ENCODE measurements around the gene FAM151A.

The FAM151A gene

DNA sequence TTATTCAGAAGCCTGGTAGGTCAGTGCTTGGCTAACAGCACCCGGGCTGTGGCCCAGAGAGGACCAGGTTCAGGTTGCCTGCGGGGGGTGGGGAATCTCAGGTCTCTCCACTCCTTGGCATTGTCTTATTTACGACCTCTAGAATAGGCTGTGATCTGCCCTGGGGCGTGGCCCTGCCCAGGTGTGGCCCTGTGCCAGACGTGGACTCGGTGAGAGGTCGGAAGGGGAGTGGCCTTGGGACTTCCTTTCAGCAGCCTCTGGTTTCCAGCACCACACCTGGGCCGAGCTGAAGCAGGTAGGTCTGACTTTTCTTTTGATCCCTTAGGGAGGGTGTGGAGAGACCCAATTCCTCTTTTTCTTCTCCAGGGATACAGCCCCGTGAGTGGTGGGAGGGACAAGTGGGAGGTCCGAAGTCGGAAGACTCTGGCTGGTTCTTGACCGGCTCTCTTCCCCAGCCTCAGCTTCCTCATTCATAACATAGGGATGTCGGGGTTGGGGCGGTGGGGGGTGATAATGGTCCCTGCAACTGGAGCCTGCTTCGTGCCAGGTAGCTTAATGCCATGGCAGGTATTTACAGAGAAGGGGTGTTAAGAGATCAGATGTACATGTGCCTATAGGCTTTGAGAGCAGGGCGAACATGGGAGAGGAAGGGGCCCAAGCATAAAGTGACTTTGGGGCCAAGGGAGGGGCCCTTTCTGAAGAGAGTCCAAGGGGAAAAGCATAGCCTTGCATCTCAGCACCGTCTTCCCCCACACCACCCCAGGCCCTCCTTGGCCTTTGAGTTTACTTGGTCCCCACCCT, 58.8 kb downstream of the FAM151A start:
- TF ChIP-seq, protein P1, sequence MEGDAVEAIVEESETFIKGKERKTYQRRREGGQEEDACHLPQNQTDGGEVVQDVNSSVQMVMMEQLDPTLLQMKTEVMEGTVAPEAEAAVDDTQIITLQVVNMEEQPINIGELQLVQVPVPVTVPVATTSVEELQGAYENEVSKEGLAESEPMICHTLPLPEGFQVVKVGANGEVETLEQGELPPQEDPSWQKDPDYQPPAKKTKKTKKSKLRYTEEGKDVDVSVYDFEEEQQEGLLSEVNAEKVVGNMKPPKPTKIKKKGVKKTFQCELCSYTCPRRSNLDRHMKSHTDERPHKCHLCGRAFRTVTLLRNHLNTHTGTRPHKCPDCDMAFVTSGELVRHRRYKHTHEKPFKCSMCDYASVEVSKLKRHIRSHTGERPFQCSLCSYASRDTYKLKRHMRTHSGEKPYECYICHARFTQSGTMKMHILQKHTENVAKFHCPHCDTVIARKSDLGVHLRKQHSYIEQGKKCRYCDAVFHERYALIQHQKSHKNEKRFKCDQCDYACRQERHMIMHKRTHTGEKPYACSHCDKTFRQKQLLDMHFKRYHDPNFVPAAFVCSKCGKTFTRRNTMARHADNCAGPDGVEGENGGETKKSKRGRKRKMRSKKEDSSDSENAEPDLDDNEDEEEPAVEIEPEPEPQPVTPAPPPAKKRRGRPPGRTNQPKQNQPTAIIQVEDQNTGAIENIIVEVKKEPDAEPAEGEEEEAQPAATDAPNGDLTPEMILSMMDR (IDR thresholded peaks at IDR 0.05), result no peak
- Histone ChIP-seq H3K79me2 (no peaks in the 10 kb centered on the region), H3K9me3 (ENCODE audit: control insufficient read depth, low read length) (no peaks in the 10 kb centered on the region), H3K4me2 (ENCODE audit: low read length) (peak overlapping the region; percentile 58), H3K4me1 (no peaks in the 10 kb centered on the region), H3K4me3 (ENCODE audit: low read depth, low read length) (peak overlapping the region; percentile 29), H3K27ac (no peak overlapping the region), H3K27me3 (ENCODE audit: control insufficient read depth, insufficient read depth, low read length) (no peaks in the 10 kb centered on the region), H3K9ac (no peak overlapping the region), H2AFZ (no peak overlapping the region), H3K36me3 (ENCODE audit: control insufficient read depth, insufficient read depth, low read length) (no peaks in the 10 kb centered on the region)

DNA sequence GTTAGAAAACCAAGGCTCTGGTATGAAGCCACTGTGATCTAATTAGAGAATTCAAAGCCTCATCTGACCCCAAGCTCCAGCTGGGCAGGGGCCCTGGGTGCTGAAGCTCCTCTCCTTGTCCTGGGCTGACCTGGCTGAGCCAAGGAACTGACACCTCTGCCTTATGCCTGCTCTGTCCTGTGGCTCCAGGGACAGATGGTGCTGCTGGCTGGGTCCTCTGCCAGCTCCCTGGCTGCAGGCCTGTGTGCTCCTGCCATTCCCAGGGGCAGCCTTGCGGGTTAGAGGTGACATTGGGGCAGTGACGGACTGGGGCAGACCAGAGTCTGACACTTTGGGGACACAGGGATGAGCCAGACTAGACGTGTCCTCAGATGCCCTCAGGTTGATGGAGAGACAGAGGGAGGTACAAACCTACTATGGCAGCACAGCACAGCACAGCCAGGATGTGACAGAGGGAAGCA, 63.5 kb downstream of the FAM151A start:
- Histone ChIP-seq H3K4me3 (ENCODE audit: low read depth, low read length) (no peak overlapping the region), H3K9me3 (ENCODE audit: control insufficient read depth, low read length) (no peaks in the 10 kb centered on the region), H3K36me3 (ENCODE audit: control insufficient read depth, insufficient read depth, low read length) (no peaks in the 10 kb centered on the region), H2AFZ (no peak overlapping the region), H3K4me2 (ENCODE audit: low read length) (no peak overlapping the region), H3K79me2 (no peaks in the 10 kb centered on the region), H3K27ac (no peak overlapping the region), H3K27me3 (ENCODE audit: control insufficient read depth, insufficient read depth, low read length) (no peaks in the 10 kb centered on the region), H3K9ac (no peak overlapping the region), H3K4me1 (peaks cover 6% of the 10 kb centered on the region)
- TF ChIP-seq, protein P1 (IDR thresholded peaks at IDR 0.05), result no peak

Data from parathyroid adenoma (tissue), 2 donors.